ENCODE measurements around the gene CFAP54. TPM values are rescaled to one million over a fixed set of nuclear protein-coding genes. Genes with fewer than 3 reads are reported as not detected.

Gene CFAP54
- total RNA-seq, 1 experiment from 2014 or later, result 0.09 TPM

- TF ChIP-seq PRRX2 (CRISPR knock-in tag; IDR thresholded peaks at IDR 0.05), result no peak
- TF ChIP-seq GABPB1 (CRISPR knock-in tag; IDR thresholded peaks at IDR 0.05), result peak; percentile 55; the same call in 1 of the 2 replicates
- 0 out of 2 replicates have a peak, but pooled peaks have one; percentile 13 for TF ChIP-seq ZBTB43 (CRISPR knock-in tag; IDR thresholded peaks at IDR 0.05)
- TF ChIP-seq KAT7 (CRISPR knock-in tag; IDR thresholded peaks at IDR 0.05; ENCODE audit: borderline replicate concordance), result 0 out of 2 replicates have a peak, but pooled peaks have one; percentile 48
Observed at GRCh38 chr12:96906849-96907670, 417.7 kb downstream of the CFAP54 start, which contains the start of gene NEDD1 (continued).

DNA sequence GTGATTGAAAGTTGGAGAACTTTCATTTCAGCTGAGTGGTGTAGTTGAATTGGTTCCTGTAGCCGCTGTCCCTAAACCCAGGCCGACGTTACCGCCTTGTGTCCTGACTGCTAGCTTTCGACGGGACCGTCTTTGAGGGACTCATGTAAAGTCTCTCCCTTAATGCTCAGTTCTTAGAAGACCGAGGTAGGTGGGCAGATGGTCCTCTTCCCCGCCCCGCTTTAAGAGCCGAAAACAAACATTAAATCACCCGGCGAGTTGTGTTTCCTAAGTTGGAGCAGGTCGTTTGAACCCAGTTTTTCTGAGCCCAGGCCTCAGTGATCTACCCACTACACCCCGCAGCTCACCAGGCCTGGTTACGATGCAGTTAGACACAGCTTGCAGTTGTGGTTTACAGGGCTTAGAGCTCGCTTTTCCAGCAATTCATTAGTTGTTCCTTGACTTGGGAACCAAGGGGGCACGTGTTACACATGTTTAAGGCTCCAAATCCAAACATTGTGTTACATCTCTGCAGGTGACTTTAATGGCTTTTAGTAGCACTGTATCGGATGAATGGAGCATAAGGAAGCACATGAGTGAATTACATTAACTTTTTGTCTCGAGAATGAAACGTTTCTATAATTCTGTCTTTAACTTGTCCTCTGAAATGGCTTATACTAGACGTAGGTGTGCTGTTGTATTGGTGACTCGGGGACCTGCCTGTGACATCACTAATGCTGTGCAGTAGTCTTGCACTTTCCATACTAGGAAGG lies 418.5 kb downstream of the CFAP54 start:
- peaks cover 5% of the 10 kb centered on the region for H3K9me3 Mint-ChIP-seq
- DNase-seq (ENCODE audit: low spot score), result no peak
- peak overlapping the region; percentile 98 for H3K27ac Mint-ChIP-seq
- H3K4me3 Mint-ChIP-seq, result peak overlapping the region; percentile 94
- TF ChIP-seq NFYB (CRISPR knock-in tag; conservative IDR thresholded peaks at IDR 0.05; ENCODE audit: low read depth), result no peak
- H3K36me3 Mint-ChIP-seq, result no peaks in the 10 kb centered on the region; the same call in 1 of the 2 replicates
- peaks cover 35% of the 10 kb centered on the region for H3K4me1 Mint-ChIP-seq
- POLR2A ChIA-PET, result no interaction called here
- ATAC-seq, result peak; percentile 52
- H3K27me3 Mint-ChIP-seq (ENCODE audit: low read depth), result no peaks in the 10 kb centered on the region
- CTCF ChIA-PET, result no interaction called here

GRCh38 chr12:96908423-96908675 lies 419.0 kb downstream of the CFAP54 start:
- Mint-ChIP-seq H3K36me3 (no peaks in the 10 kb centered on the region; the same call in 1 of the 2 replicates), H3K9me3 (peaks cover 4% of the 10 kb centered on the region), H3K27me3 (ENCODE audit: low read depth) (no peaks in the 10 kb centered on the region), H3K4me3 (peak overlapping the region; percentile 94), H3K27ac (peak overlapping the region; percentile 98), H3K4me1 (peaks cover 35% of the 10 kb centered on the region)
- POLR2A ChIA-PET, result no interaction called here
- CTCF ChIA-PET, result no interaction called here
- DNase-seq (ENCODE audit: low spot score), result no peak
- no peak for ATAC-seq
- TF ChIP-seq FOXJ3 (CRISPR knock-in tag; IDR thresholded peaks at IDR 0.05; ENCODE audit: borderline replicate concordance) (no peak), ATF6 (CRISPR knock-in tag; IDR thresholded peaks at IDR 0.05) (no peak), ETV6 (CRISPR knock-in tag; IDR thresholded peaks at IDR 0.05) (no peak), ZNF232 (CRISPR knock-in tag; IDR thresholded peaks at IDR 0.05) (no peak), NFE2L1 (CRISPR knock-in tag; IDR thresholded peaks at IDR 0.05) (no peak), NFATC4 (CRISPR knock-in tag; IDR thresholded peaks at IDR 0.05) (no peak), ZNF396 (CRISPR knock-in tag; IDR thresholded peaks at IDR 0.05; ENCODE audit: borderline replicate concordance) (no peak), STAT6 (CRISPR knock-in tag; conservative IDR thresholded peaks at IDR 0.05; ENCODE audit: low read depth) (no peak), CDX4 (CRISPR knock-in tag; IDR thresholded peaks at IDR 0.05; ENCODE audit: borderline replicate concordance) (no peak), TCF7 (CRISPR knock-in tag; IDR thresholded peaks at IDR 0.05; ENCODE audit: low read depth) (no peak), CTCF (IDR thresholded peaks at IDR 0.05) (no peak), GRHL2 (CRISPR knock-in tag; IDR thresholded peaks at IDR 0.05; ENCODE audit: insufficient replicate concordance, severe bottlenecking) (no peak), ERG (CRISPR knock-in tag; IDR thresholded peaks at IDR 0.05) (no peak)
- TF ChIP-seq, protein P1, sequence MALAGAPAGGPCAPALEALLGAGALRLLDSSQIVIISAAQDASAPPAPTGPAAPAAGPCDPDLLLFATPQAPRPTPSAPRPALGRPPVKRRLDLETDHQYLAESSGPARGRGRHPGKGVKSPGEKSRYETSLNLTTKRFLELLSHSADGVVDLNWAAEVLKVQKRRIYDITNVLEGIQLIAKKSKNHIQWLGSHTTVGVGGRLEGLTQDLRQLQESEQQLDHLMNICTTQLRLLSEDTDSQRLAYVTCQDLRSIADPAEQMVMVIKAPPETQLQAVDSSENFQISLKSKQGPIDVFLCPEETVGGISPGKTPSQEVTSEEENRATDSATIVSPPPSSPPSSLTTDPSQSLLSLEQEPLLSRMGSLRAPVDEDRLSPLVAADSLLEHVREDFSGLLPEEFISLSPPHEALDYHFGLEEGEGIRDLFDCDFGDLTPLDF (CRISPR knock-in tag; IDR thresholded peaks at IDR 0.05), result no peak
- TF ChIP-seq, protein P2, sequence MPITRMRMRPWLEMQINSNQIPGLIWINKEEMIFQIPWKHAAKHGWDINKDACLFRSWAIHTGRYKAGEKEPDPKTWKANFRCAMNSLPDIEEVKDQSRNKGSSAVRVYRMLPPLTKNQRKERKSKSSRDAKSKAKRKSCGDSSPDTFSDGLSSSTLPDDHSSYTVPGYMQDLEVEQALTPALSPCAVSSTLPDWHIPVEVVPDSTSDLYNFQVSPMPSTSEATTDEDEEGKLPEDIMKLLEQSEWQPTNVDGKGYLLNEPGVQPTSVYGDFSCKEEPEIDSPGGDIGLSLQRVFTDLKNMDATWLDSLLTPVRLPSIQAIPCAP (CRISPR knock-in tag; IDR thresholded peaks at IDR 0.05), result no peak
